Liver (tissue), 3 donors: Measurements from ENCODE around the gene BTBD6.

Source experiments
- RAD21 ChIP-seq, 2 donors: IDR thresholded peaks; 2 replicates each; pipeline ENCODE4 v1.6.1; 2016; ENCODE audit warnings: antibody characterized with exemption in 2 of 2, mild to moderate bottlenecking in 2 of 2
- SP1 ChIP-seq: IDR thresholded peaks from 2 replicates; pipeline ENCODE4 v1.6.1; 2018; ENCODE audit warnings: antibody characterized with exemption, mild to moderate bottlenecking
- TAF1 ChIP-seq: conservative IDR thresholded peaks from 2 replicates; pipeline ENCODE4 v1.6.1; 2016; ENCODE audit warnings: antibody characterized with exemption, mild to moderate bottlenecking
- TF ChIP-seq, protein P1 (sequence below): fragments of 150-350 bp; IDR thresholded peaks from 2 replicates; pipeline ENCODE4 v1.5.1; 2017; ENCODE audit warnings: improper control_type of control experiment, low read depth, low read length; ENCODE audit not compliant: missing input control
- TF ChIP-seq, protein P2 (sequence below): IDR thresholded peaks from 2 replicates; pipeline ENCODE4 v1.6.1; 2016; ENCODE audit warnings: antibody characterized with exemption, mild to moderate bottlenecking
- TF ChIP-seq, protein P3 (sequence below): IDR thresholded peaks from 2 replicates; pipeline ENCODE4 v1.6.1; 2016; ENCODE audit warnings: antibody characterized with exemption
- TF ChIP-seq, protein P4 (sequence below): IDR thresholded peaks from 2 replicates; pipeline ENCODE4 v1.6.1; 2016; ENCODE audit warnings: antibody characterized with exemption
- donor health status: healthy.
- donor health status: healthy.

DNA sequence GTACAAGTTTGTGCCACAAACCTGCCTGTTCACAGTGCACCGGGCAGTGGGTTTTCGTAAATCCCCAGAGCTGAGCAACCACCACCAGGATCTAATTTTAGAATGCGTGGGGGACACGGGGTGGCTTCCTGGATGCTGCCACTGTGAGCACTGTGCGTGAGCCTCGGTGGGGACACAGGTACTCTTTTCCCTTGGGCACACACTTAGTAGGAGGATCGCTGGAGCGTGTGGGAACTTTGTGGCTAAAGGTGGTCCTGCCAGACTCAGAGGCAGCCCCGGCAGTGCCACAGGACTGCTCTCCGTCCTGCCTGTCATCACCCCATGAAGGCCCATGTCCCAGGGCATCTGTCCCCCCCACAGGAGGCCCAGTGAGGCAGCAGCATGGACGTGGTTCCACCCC is 21.1 kb downstream of the BTBD6 start:
- TF ChIP-seq, protein P1, sequence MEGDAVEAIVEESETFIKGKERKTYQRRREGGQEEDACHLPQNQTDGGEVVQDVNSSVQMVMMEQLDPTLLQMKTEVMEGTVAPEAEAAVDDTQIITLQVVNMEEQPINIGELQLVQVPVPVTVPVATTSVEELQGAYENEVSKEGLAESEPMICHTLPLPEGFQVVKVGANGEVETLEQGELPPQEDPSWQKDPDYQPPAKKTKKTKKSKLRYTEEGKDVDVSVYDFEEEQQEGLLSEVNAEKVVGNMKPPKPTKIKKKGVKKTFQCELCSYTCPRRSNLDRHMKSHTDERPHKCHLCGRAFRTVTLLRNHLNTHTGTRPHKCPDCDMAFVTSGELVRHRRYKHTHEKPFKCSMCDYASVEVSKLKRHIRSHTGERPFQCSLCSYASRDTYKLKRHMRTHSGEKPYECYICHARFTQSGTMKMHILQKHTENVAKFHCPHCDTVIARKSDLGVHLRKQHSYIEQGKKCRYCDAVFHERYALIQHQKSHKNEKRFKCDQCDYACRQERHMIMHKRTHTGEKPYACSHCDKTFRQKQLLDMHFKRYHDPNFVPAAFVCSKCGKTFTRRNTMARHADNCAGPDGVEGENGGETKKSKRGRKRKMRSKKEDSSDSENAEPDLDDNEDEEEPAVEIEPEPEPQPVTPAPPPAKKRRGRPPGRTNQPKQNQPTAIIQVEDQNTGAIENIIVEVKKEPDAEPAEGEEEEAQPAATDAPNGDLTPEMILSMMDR = no peak
- TF ChIP-seq SP1 (no peak), RAD21 (IDR thresholded peaks at IDR 0.05) (no peak), TAF1 (no peak)
- TF ChIP-seq, protein P2, sequence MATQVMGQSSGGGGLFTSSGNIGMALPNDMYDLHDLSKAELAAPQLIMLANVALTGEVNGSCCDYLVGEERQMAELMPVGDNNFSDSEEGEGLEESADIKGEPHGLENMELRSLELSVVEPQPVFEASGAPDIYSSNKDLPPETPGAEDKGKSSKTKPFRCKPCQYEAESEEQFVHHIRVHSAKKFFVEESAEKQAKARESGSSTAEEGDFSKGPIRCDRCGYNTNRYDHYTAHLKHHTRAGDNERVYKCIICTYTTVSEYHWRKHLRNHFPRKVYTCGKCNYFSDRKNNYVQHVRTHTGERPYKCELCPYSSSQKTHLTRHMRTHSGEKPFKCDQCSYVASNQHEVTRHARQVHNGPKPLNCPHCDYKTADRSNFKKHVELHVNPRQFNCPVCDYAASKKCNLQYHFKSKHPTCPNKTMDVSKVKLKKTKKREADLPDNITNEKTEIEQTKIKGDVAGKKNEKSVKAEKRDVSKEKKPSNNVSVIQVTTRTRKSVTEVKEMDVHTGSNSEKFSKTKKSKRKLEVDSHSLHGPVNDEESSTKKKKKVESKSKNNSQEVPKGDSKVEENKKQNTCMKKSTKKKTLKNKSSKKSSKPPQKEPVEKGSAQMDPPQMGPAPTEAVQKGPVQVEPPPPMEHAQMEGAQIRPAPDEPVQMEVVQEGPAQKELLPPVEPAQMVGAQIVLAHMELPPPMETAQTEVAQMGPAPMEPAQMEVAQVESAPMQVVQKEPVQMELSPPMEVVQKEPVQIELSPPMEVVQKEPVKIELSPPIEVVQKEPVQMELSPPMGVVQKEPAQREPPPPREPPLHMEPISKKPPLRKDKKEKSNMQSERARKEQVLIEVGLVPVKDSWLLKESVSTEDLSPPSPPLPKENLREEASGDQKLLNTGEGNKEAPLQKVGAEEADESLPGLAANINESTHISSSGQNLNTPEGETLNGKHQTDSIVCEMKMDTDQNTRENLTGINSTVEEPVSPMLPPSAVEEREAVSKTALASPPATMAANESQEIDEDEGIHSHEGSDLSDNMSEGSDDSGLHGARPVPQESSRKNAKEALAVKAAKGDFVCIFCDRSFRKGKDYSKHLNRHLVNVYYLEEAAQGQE = no peak
- TF ChIP-seq, protein P3, sequence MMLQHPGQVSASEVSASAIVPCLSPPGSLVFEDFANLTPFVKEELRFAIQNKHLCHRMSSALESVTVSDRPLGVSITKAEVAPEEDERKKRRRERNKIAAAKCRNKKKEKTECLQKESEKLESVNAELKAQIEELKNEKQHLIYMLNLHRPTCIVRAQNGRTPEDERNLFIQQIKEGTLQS = no peak
- TF ChIP-seq, protein P4, sequence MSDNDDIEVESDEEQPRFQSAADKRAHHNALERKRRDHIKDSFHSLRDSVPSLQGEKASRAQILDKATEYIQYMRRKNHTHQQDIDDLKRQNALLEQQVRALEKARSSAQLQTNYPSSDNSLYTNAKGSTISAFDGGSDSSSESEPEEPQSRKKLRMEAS = no peak
